Fibroblast of skin of scalp (primary cell): ENCODE results near the gene C10orf105.

Experiments
- DNase-seq: peaks from one replicate; pipeline ENCODE4 v3.0.0-alpha.2; 2013

Gene C10orf105

DNA sequence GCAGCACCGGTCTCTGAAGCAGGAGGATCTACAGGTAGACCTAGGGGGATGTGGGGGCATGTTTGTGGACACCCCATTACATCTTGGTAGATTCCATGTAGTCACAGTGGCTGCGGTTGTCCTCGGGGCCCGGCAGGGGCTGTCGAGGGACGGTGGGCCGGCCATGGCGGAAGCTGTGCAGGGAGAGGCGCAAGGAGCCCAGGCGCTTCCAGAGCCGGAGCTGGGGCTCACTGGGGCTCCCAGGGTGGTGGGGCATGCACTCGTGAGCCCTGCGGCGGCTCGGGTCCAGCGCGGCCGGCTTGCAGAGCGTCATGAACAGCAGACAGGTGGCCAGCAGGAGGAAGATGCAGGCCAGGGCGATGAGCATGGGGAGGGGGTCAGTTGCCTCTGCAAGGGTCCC, 3.7 kb downstream of the C10orf105 start:
- DNase-seq, result no peak

DNA sequence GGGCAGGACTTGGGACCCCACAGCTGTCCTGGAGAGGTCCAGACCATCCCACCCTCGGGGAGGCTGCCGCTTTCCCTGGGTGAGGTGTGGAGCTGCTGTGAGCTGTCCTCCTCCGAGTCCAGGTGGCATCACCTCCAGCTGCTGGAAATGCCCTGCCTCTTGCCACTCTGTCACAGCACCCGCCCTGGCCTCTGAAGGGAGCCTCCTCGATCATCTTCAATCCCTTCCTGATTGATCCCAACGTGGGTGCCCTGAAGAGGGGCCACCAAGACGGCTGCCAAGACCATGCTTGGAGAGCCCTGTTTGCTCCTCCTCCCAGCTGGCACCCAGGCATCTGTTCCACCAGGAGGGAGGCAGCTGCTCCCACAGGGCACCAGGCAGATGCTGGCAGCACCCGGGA, 4.6 kb downstream of the C10orf105 start:
- DNase-seq, result no peak

GRCh38 chr10:71714592-71714991, 5.0 kb downstream of the C10orf105 start:
- DNase-seq, result no peak

- no peak for DNase-seq
Measured at GRCh38 chr10:71714031-71714410, 5.6 kb downstream of the C10orf105 start.

GRCh38 chr10:71713135-71714030, 6.2 kb downstream of the C10orf105 start:
- DNase-seq, result peak; percentile 78

DNA sequence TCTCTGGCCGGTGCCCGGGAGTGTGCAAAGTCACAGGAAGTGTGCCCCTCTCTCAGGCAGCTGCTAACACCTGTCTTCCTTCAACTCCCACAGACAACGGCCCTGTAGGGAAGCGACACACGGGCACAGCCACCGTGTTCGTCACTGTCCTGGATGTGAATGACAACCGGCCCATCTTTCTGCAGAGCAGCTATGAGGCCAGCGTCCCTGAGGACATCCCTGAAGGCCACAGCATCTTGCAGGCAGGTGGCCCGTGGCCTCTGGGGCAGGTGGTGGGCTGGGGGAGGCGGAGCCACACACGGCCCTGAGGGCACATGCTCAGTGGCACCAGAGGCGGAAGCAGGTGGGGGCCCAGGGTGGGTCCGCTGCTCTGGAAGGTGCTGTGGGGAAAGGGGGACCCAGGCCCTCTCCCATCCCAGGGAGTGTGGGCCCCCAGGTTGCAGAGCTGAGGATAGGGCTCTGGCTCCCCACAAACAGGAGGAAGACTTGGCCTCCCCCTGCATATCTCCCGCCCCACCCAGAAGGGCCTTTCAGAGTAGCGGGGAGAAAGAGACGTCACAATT, 6.9 kb downstream of the C10orf105 start:
- DNase-seq, result no peak

DNA sequence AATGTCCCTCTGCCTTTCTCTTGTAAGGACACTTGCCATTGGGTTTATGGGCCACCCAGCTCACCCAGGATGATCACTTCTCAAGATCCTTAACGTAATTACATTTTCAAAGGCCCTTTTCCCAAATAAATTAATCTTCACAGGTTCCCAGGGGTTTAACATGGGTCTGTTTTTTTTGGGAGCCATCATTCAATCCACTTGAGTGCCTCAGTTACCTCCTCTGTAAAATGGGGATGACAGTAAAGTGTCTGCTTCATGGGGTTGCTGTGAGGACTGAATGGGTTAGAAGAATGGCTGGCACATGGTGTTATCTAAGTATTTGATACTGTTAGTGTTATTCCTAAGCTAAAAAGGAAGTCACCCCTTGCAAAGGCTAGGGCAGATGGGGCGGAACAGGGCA, 7.4 kb downstream of the C10orf105 start:
- DNase-seq, result no peak

DNA sequence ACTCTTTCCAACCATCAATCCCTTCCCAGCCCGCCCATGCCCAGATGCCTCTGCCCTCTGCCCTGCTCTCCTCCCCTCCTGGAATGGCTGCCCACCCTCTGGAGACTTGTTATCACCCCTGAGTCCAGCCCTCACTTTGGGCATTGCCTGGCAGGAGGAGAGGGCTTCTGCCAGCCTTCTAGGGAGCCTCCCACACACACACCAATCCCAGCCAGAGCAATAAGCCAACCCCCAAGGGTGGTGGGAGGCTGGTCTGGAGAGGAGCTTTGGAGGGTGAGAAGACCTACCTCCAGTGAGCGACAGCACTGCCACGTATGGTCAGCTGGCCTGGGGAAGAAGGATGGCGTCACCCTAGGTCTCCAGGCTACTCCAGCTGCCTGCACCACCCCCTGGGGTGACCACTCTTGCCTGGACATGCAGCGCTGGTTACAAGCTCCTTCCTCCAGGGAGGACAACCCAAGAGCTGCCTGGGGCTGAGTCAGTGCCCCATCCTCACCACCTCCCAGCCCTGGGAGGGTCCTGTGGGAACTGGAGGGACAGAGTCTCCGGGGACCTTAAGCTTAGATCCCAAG, 8.4 kb downstream of the C10orf105 start:
- DNase-seq, result no peak

GRCh38 chr10:71710519-71710918, 9.1 kb downstream of the C10orf105 start:
- DNase-seq, result no peak

- DNase-seq, result no peak
Measured at GRCh38 chr10:71708897-71709882, 10.4 kb downstream of the C10orf105 start.

GRCh38 chr10:71708301-71708703, 11.3 kb downstream of the C10orf105 start:
- peak; percentile 15 for DNase-seq

DNA sequence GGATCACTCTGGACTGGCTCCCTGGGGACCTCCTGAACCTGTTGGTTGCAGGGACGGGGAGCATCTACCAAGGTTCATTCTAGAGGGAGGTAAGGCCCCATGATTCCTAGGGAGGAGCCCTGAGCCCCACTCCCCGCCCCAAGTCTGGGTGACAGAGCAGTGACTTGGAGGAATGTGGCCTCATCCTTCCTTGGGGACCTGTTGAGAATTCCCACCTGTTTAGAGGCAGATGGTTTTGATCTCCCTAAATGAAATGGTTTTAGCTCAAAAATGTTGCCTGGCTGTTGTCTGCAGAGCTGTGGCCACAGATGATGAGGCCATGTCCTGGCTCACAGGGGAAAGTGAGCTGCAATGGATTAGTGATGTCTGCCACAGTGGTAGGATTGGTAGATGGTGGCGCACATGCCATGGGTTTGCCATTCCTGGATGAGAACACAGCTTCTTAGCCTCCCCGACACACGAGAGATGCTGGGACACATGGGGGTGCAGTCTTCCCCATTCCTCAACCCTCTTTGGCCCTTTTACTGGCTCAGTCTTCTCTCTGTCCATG, 12.3 kb downstream of the C10orf105 start:
- no peak for DNase-seq

- DNase-seq, result no peak
Measured at GRCh38 chr10:71706216-71707121, 13.1 kb downstream of the C10orf105 start.

DNA sequence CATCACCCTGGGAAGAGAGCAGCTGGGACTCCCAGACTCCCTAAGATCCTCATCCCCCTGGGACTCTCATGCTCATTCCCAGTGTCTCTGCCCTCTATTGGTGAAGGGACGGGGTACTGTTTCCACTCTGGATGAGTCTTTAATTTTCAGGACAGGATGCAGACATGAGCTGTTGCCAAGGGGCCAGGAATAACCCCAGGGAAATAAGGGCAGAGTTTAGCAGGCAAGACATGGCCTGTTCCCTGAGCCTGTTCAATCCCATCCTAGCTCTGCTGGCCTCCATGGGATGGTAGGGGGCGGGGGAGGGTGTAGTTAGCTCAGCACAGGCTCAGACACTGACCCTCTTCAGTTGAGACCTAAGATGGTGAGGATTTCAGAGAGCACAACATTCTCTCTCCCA, 14.0 kb downstream of the C10orf105 start:
- no peak for DNase-seq

- no peak for DNase-seq
Measured at GRCh38 chr10:71704816-71705215, 14.8 kb downstream of the C10orf105 start.

DNA sequence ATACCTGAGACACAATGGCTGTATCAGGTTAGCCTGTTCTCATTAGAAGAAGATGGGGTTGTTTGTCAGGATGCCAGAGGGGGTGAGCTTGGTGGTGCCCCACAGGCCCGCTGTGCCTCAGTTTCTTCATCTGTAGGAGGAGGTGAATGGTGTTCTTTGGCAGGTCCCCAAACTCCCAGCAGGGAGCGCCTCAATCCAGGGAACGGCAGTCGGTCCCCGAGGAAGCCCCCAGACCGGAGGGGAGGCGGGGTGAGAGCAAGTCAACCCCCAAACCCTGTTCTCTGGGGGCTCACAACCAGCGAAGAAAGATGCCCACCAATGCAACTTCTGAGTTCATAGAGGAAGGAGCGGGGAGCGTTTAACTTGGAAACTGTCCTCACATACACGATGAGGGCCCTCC, 16.0 kb downstream of the C10orf105 start:
- DNase-seq, result no peak

DNA sequence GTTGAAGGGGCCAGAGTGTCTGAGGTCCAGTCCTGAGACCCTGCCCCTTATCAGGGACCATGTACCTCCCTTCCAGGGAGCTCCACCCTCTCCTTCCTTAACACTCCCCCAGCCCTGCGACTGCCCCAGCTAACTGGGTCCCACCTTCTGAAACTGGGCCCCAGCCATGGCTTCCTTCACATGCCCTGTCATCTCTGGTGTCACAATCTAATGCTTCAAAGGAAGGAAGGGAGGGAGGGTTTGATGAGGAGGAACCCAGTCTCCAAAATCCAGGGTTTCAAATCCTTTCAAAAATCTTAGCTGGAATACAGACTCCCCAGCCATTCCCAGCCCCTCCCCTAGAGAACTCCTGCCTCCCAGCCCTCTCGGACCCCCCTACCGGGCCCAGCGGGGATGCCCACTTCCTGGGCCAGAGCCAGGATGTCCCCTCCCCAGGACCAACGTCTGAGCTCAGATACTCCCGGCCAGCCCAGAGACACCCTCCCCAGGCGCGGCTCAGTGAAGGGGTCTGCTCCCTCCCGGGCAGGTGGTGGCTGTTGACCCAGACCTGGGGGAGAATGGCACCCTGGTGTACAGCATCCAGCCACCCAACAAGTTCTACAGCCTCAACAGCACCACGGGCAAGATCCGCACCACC, 18.0 kb downstream of the C10orf105 start:
- DNase-seq, result no peak

DNA sequence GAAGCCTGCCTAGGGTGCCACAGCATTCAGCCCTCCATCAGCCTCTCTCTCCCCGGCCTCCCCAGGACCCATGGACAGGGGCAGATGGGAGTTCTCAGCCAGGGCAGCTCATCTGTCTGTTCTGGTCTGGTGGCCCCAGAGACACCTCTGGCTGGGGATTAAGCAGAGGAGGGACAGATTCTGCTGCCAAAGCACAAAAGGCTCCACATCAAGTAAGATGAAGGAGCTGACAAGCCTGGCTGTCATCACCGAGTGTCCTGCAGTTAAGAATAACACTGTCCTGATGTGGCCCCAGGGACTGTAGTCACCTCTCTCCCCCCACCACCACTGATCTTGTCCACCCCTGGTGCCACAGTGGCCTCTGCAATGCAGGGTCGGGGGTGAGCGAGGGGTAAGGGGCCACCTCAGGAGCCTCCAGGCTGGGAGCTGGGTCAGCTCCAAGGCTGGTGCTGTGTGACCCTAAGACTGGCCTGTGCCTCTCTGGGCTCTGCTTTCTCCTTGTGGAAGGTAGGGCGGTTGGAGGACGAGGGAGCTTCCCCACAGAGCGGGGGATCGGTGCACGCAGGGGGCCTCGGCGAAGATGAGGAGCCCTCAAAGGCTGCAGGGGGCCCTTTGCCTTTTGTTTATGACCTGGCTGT, 18.7 kb downstream of the C10orf105 start:
- DNase-seq, result no peak

DNA sequence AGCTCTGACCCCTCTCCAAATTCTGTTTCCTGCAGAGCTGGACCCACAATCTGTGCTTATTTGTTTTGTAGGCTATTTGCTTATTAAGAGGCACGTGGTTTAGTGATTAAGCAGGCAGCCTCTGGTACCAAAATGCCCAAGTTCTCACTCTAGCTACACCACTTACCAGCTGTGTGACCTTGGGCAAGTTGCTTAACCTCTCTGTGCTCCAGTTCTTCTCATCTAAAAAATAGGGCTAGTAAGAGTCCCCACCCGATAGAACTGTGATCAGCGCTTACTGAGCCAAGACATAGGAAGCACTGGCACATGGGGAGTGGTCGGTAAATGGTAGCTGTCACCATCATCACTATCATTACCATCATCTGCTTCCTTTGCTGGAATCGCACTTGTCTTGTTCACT, 20.8 kb downstream of the C10orf105 start:
- no peak for DNase-seq
